WTC11 (cell line): ENCODE measurements around the gene ZNF554.

Experiments
- ATF1 ChIP-seq: sonication (generic); formaldehyde crosslinking; IDR thresholded peaks from 2 replicates; pipeline ENCODE4 v1.8.1; 2023; ENCODE audit warnings: mild to moderate bottlenecking, moderate library complexity, missing genetic modification reagents
- ATF6 ChIP-seq: sonication (generic); formaldehyde crosslinking; IDR thresholded peaks from 2 replicates; pipeline ENCODE4 v1.8.1; 2023; ENCODE audit warnings: mild to moderate bottlenecking, missing genetic modification reagents
- JUN ChIP-seq: sonication (generic); formaldehyde crosslinking; IDR thresholded peaks from 2 replicates; pipeline ENCODE4 v1.8.0; 2023; ENCODE audit warnings: mild to moderate bottlenecking, missing genetic modification reagents
- MAX ChIP-seq: sonication (generic); formaldehyde crosslinking; IDR thresholded peaks from 2 replicates; pipeline ENCODE4 v1.8.0; 2022; ENCODE audit warnings: mild to moderate bottlenecking, missing genetic modification reagents
- NR1H2 ChIP-seq: sonication (generic); formaldehyde crosslinking; IDR thresholded peaks from 2 replicates; pipeline ENCODE4 v1.9.0; 2021; ENCODE audit warnings: mild to moderate bottlenecking, moderate library complexity, missing genetic modification reagents
- TEAD4 ChIP-seq: sonication (generic); formaldehyde crosslinking; IDR thresholded peaks from 2 replicates; pipeline ENCODE4 v1.8.0; 2022; ENCODE audit warnings: mild to moderate bottlenecking, missing genetic modification reagents
- ZNF416 ChIP-seq: fragments of 250-450 bp; sonication (Bioruptor Pico); IDR thresholded peaks from 2 replicates; pipeline ENCODE4 v1.9.0; 2021; ENCODE audit warnings: mild to moderate bottlenecking, inconsistent platforms
- TF ChIP-seq, protein P1 (sequence below): fragments of 200-600 bp; IDR thresholded peaks from 2 replicates; pipeline ENCODE4 v1.8.0; 2022; ENCODE audit warnings: antibody characterized with exemption

GRCh38 chr19:2793577-2793976 lies 26.1 kb upstream of the ZNF554 start:
- TF ChIP-seq ATF1 (no peak), TEAD4 (CRISPR knock-in tag) (no peak), JUN (CRISPR knock-in tag) (no peak), ATF6 (no peak), NR1H2 (CRISPR knock-in tag) (no peak), MAX (no peak), ZNF416 (no peak)
- TF ChIP-seq, protein P1, sequence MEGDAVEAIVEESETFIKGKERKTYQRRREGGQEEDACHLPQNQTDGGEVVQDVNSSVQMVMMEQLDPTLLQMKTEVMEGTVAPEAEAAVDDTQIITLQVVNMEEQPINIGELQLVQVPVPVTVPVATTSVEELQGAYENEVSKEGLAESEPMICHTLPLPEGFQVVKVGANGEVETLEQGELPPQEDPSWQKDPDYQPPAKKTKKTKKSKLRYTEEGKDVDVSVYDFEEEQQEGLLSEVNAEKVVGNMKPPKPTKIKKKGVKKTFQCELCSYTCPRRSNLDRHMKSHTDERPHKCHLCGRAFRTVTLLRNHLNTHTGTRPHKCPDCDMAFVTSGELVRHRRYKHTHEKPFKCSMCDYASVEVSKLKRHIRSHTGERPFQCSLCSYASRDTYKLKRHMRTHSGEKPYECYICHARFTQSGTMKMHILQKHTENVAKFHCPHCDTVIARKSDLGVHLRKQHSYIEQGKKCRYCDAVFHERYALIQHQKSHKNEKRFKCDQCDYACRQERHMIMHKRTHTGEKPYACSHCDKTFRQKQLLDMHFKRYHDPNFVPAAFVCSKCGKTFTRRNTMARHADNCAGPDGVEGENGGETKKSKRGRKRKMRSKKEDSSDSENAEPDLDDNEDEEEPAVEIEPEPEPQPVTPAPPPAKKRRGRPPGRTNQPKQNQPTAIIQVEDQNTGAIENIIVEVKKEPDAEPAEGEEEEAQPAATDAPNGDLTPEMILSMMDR: no peak
